ENCODE results near the gene APOO.
A peak's percentile ranks its signal among the peaks of the same experiment; 100 is the strongest.
"Not testable (repeated sequence)": the region's sequence is repeated elsewhere in the genome, so short reads cannot be mapped to it uniquely, and the experiment has no call there.

Gene APOO

GRCh38 chrX:23864742-23865326 lies 42.9 kb downstream of the APOO start:
- Mint-ChIP-seq H3K9me3 (peaks cover 12% of the 10 kb centered on the region), H3K36me3 (ENCODE audit: low read depth) (peaks cover 87% of the 10 kb centered on the region), H3K27me3 (ENCODE audit: low read depth, poor library complexity) (no peaks in the 10 kb centered on the region), H3K27ac (no peak overlapping the region), H3K4me1 (peaks cover 22% of the 10 kb centered on the region), H3K4me3 (no peak overlapping the region)
- DNase-seq: no peak
- no peak for TF ChIP-seq CTCF (IDR thresholded peaks at IDR 0.05)

GRCh38 chrX:23861952-23862351 lies 45.8 kb downstream of the APOO start:
- not testable (repeated sequence) for H3K27me3 Mint-ChIP-seq (ENCODE audit: low read depth, poor library complexity); DNase-seq; H3K4me3 Mint-ChIP-seq
- peaks cover 16% of the 10 kb centered on the region for H3K4me1 Mint-ChIP-seq
- H3K9me3 Mint-ChIP-seq: peaks cover 12% of the 10 kb centered on the region
- H3K27ac Mint-ChIP-seq: peak overlapping the region; percentile 77
- H3K36me3 Mint-ChIP-seq (ENCODE audit: low read depth): peaks cover 93% of the 10 kb centered on the region

GRCh38 chrX:23861215-23861896 lies 46.4 kb downstream of the APOO start:
- peaks cover 14% of the 10 kb centered on the region for H3K4me1 Mint-ChIP-seq
- no peak for TF ChIP-seq CTCF (IDR thresholded peaks at IDR 0.05)
- H3K4me3 Mint-ChIP-seq: no peak overlapping the region
- H3K9me3 Mint-ChIP-seq: peaks cover 12% of the 10 kb centered on the region
- H3K27ac Mint-ChIP-seq: peak overlapping the region; percentile 45
- DNase-seq: no peak
- no peaks in the 10 kb centered on the region for H3K27me3 Mint-ChIP-seq (ENCODE audit: low read depth, poor library complexity)
- H3K36me3 Mint-ChIP-seq (ENCODE audit: low read depth): peaks cover 93% of the 10 kb centered on the region

GRCh38 chrX:23859238-23859637 lies 48.5 kb downstream of the APOO start:
- H3K4me3 Mint-ChIP-seq; H3K9me3 Mint-ChIP-seq; H3K4me1 Mint-ChIP-seq; H3K27ac Mint-ChIP-seq; H3K27me3 Mint-ChIP-seq (ENCODE audit: low read depth, poor library complexity); DNase-seq: not testable (repeated sequence)
- peaks cover 86% of the 10 kb centered on the region for H3K36me3 Mint-ChIP-seq (ENCODE audit: low read depth)

- H3K27me3 Mint-ChIP-seq (ENCODE audit: low read depth, poor library complexity): no peaks in the 10 kb centered on the region
- H3K4me1 Mint-ChIP-seq: no peaks in the 10 kb centered on the region
- peaks cover 86% of the 10 kb centered on the region for H3K36me3 Mint-ChIP-seq (ENCODE audit: low read depth)
- TF ChIP-seq CTCF (IDR thresholded peaks at IDR 0.05): no peak
- no peaks in the 10 kb centered on the region for H3K9me3 Mint-ChIP-seq
- no peak for DNase-seq
- H3K4me3 Mint-ChIP-seq: no peak overlapping the region
- H3K27ac Mint-ChIP-seq: no peak overlapping the region
Measured at GRCh38 chrX:23857935-23858334, 49.8 kb downstream of the APOO start.

- no peak for DNase-seq
- Mint-ChIP-seq H3K4me1 (no peaks in the 10 kb centered on the region), H3K4me3 (no peak overlapping the region), H3K27ac (no peak overlapping the region), H3K9me3 (no peaks in the 10 kb centered on the region), H3K36me3 (ENCODE audit: low read depth) (peaks cover 88% of the 10 kb centered on the region), H3K27me3 (ENCODE audit: low read depth, poor library complexity) (no peaks in the 10 kb centered on the region)
- no peak for TF ChIP-seq CTCF (IDR thresholded peaks at IDR 0.05)
Measured at GRCh38 chrX:23857363-23857762, 50.4 kb downstream of the APOO start.

- no peak overlapping the region for H3K4me3 Mint-ChIP-seq
- TF ChIP-seq CTCF (IDR thresholded peaks at IDR 0.05): no peak
- no peaks in the 10 kb centered on the region for H3K9me3 Mint-ChIP-seq
- H3K4me1 Mint-ChIP-seq: no peaks in the 10 kb centered on the region
- peaks cover 88% of the 10 kb centered on the region for H3K36me3 Mint-ChIP-seq (ENCODE audit: low read depth)
- no peaks in the 10 kb centered on the region for H3K27me3 Mint-ChIP-seq (ENCODE audit: low read depth, poor library complexity)
- H3K27ac Mint-ChIP-seq: no peak overlapping the region
- DNase-seq: no peak
Measured at GRCh38 chrX:23855569-23855968, 52.2 kb downstream of the APOO start.

Data from nephron progenitor cell (in vitro differentiated cells).